HG03439 (cell line): Measurements from ENCODE around the gene IL15RA.
"Not testable (repeated sequence)": the region's sequence is repeated elsewhere in the genome, so short reads cannot be mapped to it uniquely, and the experiment has no call there.

Experiments used
- ATAC-seq: cut with Tn5 transposase; IDR thresholded peaks from one replicate; pipeline ENCODE4 v1.9.1; 2021; ENCODE audit warnings: mild to moderate bottlenecking, moderate library complexity; ENCODE audit not compliant: unreplicated experiment

Gene IL15RA

GRCh38 chr10:5952731-5953385 lies 24.5 kb downstream of the IL15RA start:
- ATAC-seq: no peak

GRCh38 chr10:5951721-5952407 lies 25.5 kb downstream of the IL15RA start:
- ATAC-seq: no peak

GRCh38 chr10:5951167-5951711 lies 26.1 kb downstream of the IL15RA start:
- ATAC-seq: no peak

GRCh38 chr10:5949009-5949759 lies 28.2 kb downstream of the IL15RA start:
- no peak for ATAC-seq

- no peak for ATAC-seq
Observed at GRCh38 chr10:5948208-5948585, 29.1 kb downstream of the IL15RA start.

GRCh38 chr10:5947471-5948207 lies 29.7 kb downstream of the IL15RA start:
- ATAC-seq: no peak

- ATAC-seq: no peak
Observed at GRCh38 chr10:5946786-5947185, 30.6 kb downstream of the IL15RA start.

- ATAC-seq: not testable (repeated sequence)
Observed at GRCh38 chr10:5946419-5946775, 30.9 kb downstream of the IL15RA start.

GRCh38 chr10:5945561-5946418 lies 31.6 kb downstream of the IL15RA start:
- no peak for ATAC-seq

GRCh38 chr10:5945190-5945509 lies 32.2 kb downstream of the IL15RA start:
- no peak for ATAC-seq

GRCh38 chr10:5944389-5945189 lies 32.8 kb downstream of the IL15RA start:
- no peak for ATAC-seq

- ATAC-seq: no peak
Observed at GRCh38 chr10:5943536-5943935, 33.8 kb downstream of the IL15RA start.

GRCh38 chr10:5942474-5942873 lies 34.9 kb downstream of the IL15RA start:
- ATAC-seq: no peak

GRCh38 chr10:5942001-5942400 lies 35.3 kb downstream of the IL15RA start:
- no peak for ATAC-seq

GRCh38 chr10:5941579-5941978 lies 35.8 kb downstream of the IL15RA start:
- no peak for ATAC-seq

GRCh38 chr10:5940807-5941218 lies 36.5 kb downstream of the IL15RA start:
- no peak for ATAC-seq

GRCh38 chr10:5938291-5938690 lies 39.1 kb downstream of the IL15RA start:
- ATAC-seq: no peak

- ATAC-seq: no peak
Observed at GRCh38 chr10:5937016-5937415, 40.3 kb downstream of the IL15RA start.

- no peak for ATAC-seq
Observed at GRCh38 chr10:5935628-5936027, 41.7 kb downstream of the IL15RA start.
